ENCODE results near the gene TEX2. TPM values are rescaled to one million over a fixed set of nuclear protein-coding genes. Genes with fewer than 3 reads are reported as not detected.
"Not testable (repeated sequence)": the region's sequence is repeated elsewhere in the genome, so short reads cannot be mapped to it uniquely, and the experiment has no call there.

Gene TEX2
- total RNA-seq, 2 experiments from 2014 or later: 14.0 to 14.5 TPM

GRCh38 chr17:64128787-64129514, 134.1 kb downstream of the TEX2 start:
- peak; percentile 18 for DNase-seq
- ChIA-PET POLR2A (interaction anchor here (0.7 to 6.8 kb wide), 15 partner anchors 8 to 209 kb away, joined by 3 to 83 read pairs (median 6); partner anchors contain the start of gene ICAM2), CTCF (interaction anchor here (5.9 to 12.9 kb wide), 3 partner anchors 47 to 101 kb away, joined by 48 to 419 read pairs (median 228); no protein-coding TSS in a partner anchor)
- H3K36me3 Mint-ChIP-seq (ENCODE audit: low read depth): peaks cover 19% of the 10 kb centered on the region
- TF ChIP-seq, protein P1, sequence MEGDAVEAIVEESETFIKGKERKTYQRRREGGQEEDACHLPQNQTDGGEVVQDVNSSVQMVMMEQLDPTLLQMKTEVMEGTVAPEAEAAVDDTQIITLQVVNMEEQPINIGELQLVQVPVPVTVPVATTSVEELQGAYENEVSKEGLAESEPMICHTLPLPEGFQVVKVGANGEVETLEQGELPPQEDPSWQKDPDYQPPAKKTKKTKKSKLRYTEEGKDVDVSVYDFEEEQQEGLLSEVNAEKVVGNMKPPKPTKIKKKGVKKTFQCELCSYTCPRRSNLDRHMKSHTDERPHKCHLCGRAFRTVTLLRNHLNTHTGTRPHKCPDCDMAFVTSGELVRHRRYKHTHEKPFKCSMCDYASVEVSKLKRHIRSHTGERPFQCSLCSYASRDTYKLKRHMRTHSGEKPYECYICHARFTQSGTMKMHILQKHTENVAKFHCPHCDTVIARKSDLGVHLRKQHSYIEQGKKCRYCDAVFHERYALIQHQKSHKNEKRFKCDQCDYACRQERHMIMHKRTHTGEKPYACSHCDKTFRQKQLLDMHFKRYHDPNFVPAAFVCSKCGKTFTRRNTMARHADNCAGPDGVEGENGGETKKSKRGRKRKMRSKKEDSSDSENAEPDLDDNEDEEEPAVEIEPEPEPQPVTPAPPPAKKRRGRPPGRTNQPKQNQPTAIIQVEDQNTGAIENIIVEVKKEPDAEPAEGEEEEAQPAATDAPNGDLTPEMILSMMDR (IDR thresholded peaks at IDR 0.05): no peak
- intact Hi-C loops (cut with micrococcal nuclease): no loop called here
- H3K27ac Mint-ChIP-seq: peak overlapping the region; percentile 74
- no peak for ATAC-seq
- H3K9me3 Mint-ChIP-seq: no peaks in the 10 kb centered on the region
- H3K4me1 Mint-ChIP-seq (ENCODE audit: low read depth): peaks cover 47% of the 10 kb centered on the region
- peak overlapping the region; percentile 93 for H3K4me3 Mint-ChIP-seq
- no peaks in the 10 kb centered on the region for H3K27me3 Mint-ChIP-seq

DNA sequence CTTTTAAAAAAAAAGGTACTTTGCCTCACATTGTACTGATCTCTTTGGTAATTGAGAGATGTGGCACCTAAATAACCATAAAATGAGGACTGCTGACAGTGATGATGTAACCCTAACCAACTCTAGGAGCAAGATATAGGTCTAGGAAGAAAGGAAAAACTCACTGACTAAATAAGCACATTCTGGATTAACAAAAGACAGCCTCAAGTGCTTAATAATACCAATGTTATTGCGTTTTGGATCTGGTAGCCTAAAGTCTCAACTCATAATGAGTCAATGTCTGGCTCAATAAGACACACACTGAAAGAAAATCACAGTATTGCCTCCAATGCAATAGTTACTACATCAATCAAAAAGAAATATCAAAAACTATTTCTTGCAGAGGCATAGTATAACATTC, 136.1 kb downstream of the TEX2 start:
- DNase-seq (no peak), ATAC-seq (no peak)
- TF ChIP-seq, protein P1 (IDR thresholded peaks at IDR 0.05): no peak
- Mint-ChIP-seq H3K36me3 (ENCODE audit: low read depth) (peaks cover 23% of the 10 kb centered on the region), H3K9me3 (no peaks in the 10 kb centered on the region), H3K27me3 (no peaks in the 10 kb centered on the region), H3K4me3 (peak overlapping the region; percentile 93), H3K4me1 (ENCODE audit: low read depth) (peaks cover 56% of the 10 kb centered on the region), H3K27ac (no peak overlapping the region)
- CTCF ChIA-PET: interaction anchor here (1.2 to 4.5 kb wide), 4 partner anchors 63 to 207 kb away, joined by 3 to 18 read pairs (median 6); no protein-coding TSS in a partner anchor
- POLR2A ChIA-PET: no interaction called here
- intact Hi-C loops (cut with micrococcal nuclease): no loop called here

GRCh38 chr17:64125937-64126336, 137.1 kb downstream of the TEX2 start:
- ChIA-PET POLR2A (interaction anchor here (0.9 kb wide), 1 partner anchor 62 kb away, joined by 3 read pairs; no protein-coding TSS in a partner anchor), CTCF (interaction anchor here (1.4 to 4.5 kb wide), 4 partner anchors 8 to 100 kb away, joined by 4 to 18 read pairs (median 7); no protein-coding TSS in a partner anchor)
- Mint-ChIP-seq H3K4me3 (peak overlapping the region; percentile 93), H3K4me1 (ENCODE audit: low read depth) (peaks cover 55% of the 10 kb centered on the region), H3K27ac (no peak overlapping the region), H3K36me3 (ENCODE audit: low read depth) (peaks cover 31% of the 10 kb centered on the region), H3K27me3 (no peaks in the 10 kb centered on the region), H3K9me3 (no peaks in the 10 kb centered on the region)
- TF ChIP-seq, protein P1 (IDR thresholded peaks at IDR 0.05): no peak
- no peak for ATAC-seq
- intact Hi-C loops (cut with micrococcal nuclease): no loop called here
- DNase-seq: no peak

GRCh38 chr17:64124609-64125008, 138.5 kb downstream of the TEX2 start:
- peaks cover 36% of the 10 kb centered on the region for H3K36me3 Mint-ChIP-seq (ENCODE audit: low read depth)
- ChIA-PET POLR2A (interaction anchor here (1.0 to 1.7 kb wide), 3 partner anchors 10 to 43 kb away, joined by 3 to 5 read pairs (median 3); no protein-coding TSS in a partner anchor), CTCF (interaction anchor here (1.4 to 4.5 kb wide), 6 partner anchors 9 to 99 kb away, joined by 4 to 26 read pairs (median 6); no protein-coding TSS in a partner anchor)
- no peak overlapping the region for H3K4me3 Mint-ChIP-seq
- TF ChIP-seq, protein P1 (IDR thresholded peaks at IDR 0.05): no peak
- no peaks in the 10 kb centered on the region for H3K27me3 Mint-ChIP-seq
- no peak for ATAC-seq
- DNase-seq: no peak
- intact Hi-C loops (cut with micrococcal nuclease): no loop called here
- H3K4me1 Mint-ChIP-seq (ENCODE audit: low read depth): peaks cover 59% of the 10 kb centered on the region
- no peaks in the 10 kb centered on the region for H3K9me3 Mint-ChIP-seq
- H3K27ac Mint-ChIP-seq: no peak overlapping the region

DNA sequence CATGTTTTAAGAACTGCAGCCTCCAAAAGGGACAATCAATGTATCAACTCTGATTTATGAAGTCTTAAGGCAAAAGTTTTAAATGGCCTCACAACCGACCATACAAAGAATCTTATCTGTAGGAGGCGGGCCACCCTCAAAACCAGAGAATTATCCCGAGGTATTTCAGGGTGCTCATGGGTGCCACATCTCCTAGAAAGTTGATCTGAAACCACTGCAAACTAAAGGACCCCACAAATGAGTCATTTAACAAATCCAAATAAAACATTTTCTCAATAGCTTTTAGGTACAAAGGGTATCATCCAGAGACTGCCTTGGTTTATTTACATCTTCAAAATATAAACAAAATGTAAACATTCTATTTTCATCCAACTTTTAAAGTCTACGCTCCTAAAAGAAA, 139.9 kb downstream of the TEX2 start:
- intact Hi-C loops (cut with micrococcal nuclease): no loop called here
- ATAC-seq (no peak), DNase-seq (no peak)
- peak overlapping the region; percentile 10 for H3K27ac Mint-ChIP-seq
- no peak overlapping the region for H3K4me3 Mint-ChIP-seq
- CTCF ChIA-PET: interaction anchor here (2.9 to 4.5 kb wide), 4 partner anchors 8 to 97 kb away, joined by 8 to 26 read pairs (median 17); no protein-coding TSS in a partner anchor
- H3K27me3 Mint-ChIP-seq: no peaks in the 10 kb centered on the region
- POLR2A ChIA-PET: interaction anchor here (0.9 kb wide), 1 partner anchor 76 kb away, joined by 3 read pairs; no protein-coding TSS in a partner anchor
- H3K4me1 Mint-ChIP-seq (ENCODE audit: low read depth): peaks cover 62% of the 10 kb centered on the region
- TF ChIP-seq, protein P1 (IDR thresholded peaks at IDR 0.05): no peak
- no peaks in the 10 kb centered on the region for H3K9me3 Mint-ChIP-seq
- H3K36me3 Mint-ChIP-seq (ENCODE audit: low read depth): peaks cover 29% of the 10 kb centered on the region

DNA sequence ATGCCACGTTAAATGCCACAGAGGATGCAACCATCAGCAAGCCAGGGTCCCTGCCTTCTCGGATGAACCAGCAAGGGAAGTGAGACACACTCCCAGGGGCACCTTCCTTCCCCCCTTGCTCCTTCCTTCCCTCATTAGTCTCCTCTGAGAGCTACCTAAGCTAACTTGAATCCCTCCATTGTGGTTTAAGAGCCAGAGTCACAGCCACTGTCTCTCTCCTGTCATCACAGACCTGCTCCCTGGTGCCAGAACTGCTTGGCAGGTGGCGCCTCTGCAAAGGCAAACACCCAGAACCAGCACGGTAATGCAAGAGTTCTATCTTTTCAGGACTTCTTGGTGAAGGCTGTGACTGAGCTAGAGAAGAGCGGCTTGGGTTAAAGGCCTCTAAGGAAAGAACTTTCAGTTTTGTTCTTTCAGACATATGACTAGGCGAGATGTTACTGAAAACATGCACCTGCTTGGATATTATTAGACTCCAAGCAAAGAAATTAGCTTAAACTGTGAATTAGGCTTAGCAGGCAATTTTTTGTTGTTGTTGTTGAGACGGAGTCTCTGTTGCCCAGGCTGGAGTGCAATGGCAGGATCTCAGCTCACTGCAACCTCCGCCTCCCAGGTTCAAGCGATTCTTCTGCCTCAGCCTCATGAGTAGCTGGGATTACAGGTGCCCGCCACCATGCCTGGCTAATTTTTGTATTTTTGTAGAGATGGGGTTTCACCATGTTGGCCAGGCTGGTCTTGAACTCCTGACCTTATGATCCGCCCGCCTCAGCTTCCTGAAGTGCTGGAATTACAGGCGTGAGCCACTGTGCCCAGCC, 141.9 kb downstream of the TEX2 start:
- intact Hi-C loops (cut with micrococcal nuclease); H3K27me3 Mint-ChIP-seq; H3K9me3 Mint-ChIP-seq: not testable (repeated sequence)
- Mint-ChIP-seq H3K27ac (peak overlapping the region; percentile 94), H3K4me3 (peak overlapping the region; percentile 49), H3K36me3 (ENCODE audit: low read depth) (peaks cover 26% of the 10 kb centered on the region), H3K4me1 (ENCODE audit: low read depth) (peaks cover 63% of the 10 kb centered on the region)
- ChIA-PET POLR2A (interaction anchor here (0.6 to 2.2 kb wide), 6 partner anchors 9 to 319 kb away, joined by 3 to 17 read pairs (median 4); partner anchors contain the start of gene ERN1), CTCF (interaction anchor here (0.6 to 4.4 kb wide), 7 partner anchors 10 to 209 kb away, joined by 3 to 26 read pairs (median 8); no protein-coding TSS in a partner anchor)
- peak; percentile 49 for DNase-seq
- peak; percentile 62 for ATAC-seq
